HCT116 (cell line): ENCODE data around the gene CKLF. TPM values are rescaled to one million over a fixed set of nuclear protein-coding genes. Genes with fewer than 3 reads are reported as not detected.

Source experiments
- ATAC-seq: fragments of 200-7000 bp; cut with Tn5 transposase; 2 replicates; pipeline ENCODE4 v1.9.1; 2020; ENCODE audit warnings: mild to moderate bottlenecking, moderate library complexity
- BruUV-seq: library from RNA; stranded (reverse); fragments of 400-500 nt; replicated peaks from 2 replicates; lab custom pipeline; 2021; lab: Mats Ljungman, UMichigan
- CTCF ChIA-PET: fragments of 300-600 bp; sonication (Branson Sonifier 250); formaldehyde crosslinking; loops from one replicate; lab custom pipeline; 2021; ENCODE audit warnings: antibody characterized with exemption; lab: Charles Lee
- POLR2A ChIA-PET: fragments of 300-600, 350-600 bp; sonication (Branson Sonifier 250); formaldehyde crosslinking; loops from one replicate; lab custom pipeline; 2021; ENCODE audit warnings: antibody characterized with exemption; lab: Charles Lee
- RAD21 ChIA-PET, 2 experiments: fragments of 300-600 bp; sonication (Branson Sonifier 250); formaldehyde crosslinking; loops; one replicate each; lab custom pipeline; 2023; ENCODE audit warnings: low total read pairs in 2 of 2; ENCODE audit not compliant: uncharacterized antibody in 2 of 2, unreplicated experiment in 2 of 2, low non-redundant PET in 1 of 2; lab: Charles Lee
- DNase-seq: peaks from one replicate; pipeline ENCODE4 v3.0.0-alpha.2; 2010; ENCODE audit warnings: low read depth, low spot score
- H2AFZ ChIP-seq: fragments of 200-600 bp; shearing (Covaris generic), sonication (generic); 2 replicates; pipeline ENCODE4 v1.6.1; 2017; ENCODE audit warnings: low read depth, mixed run types, mixed read lengths, antibody characterized with exemption, low read length; ENCODE audit not compliant: poor library complexity, severe bottlenecking
- H3K27ac ChIP-seq: 2 replicates; pipeline ENCODE4 v1.5.1; 2012; ENCODE audit warnings: low read depth, low read length
- H3K27me3 ChIP-seq: fragments of 200-600 bp; sonication (generic); 2 replicates; pipeline ENCODE4 v1.6.1; 2016; ENCODE audit warnings: mixed run types, low read length, mixed read lengths; ENCODE audit not compliant: insufficient read depth
- H3K36me3 ChIP-seq, 2 experiments: fragments of 200-500 bp in 1 of 2; fragments of 200-600 bp in 1 of 2; sonication (Bioruptor generic) in 1 of 2; sonication (generic) in 1 of 2; 2 replicates each; pipeline versions ENCODE4 v1.5.1 to v1.6.1; 2014 to 2016; ENCODE audit warnings: low read length in 2 of 2, inconsistent platforms in 1 of 2, mixed read lengths in 1 of 2, mixed run types in 1 of 2; ENCODE audit not compliant: insufficient read depth in 2 of 2, control insufficient read depth in 1 of 2
- H3K4me1 ChIP-seq, 2 experiments: fragments of 200-600 bp in 1 of 2; sonication (generic) in 1 of 2; 2 replicates each; pipeline versions ENCODE4 v1.5.1 to v1.6.1; 2012 to 2017; ENCODE audit warnings: low read length in 2 of 2, inconsistent platforms in 1 of 2, mild to moderate bottlenecking in 1 of 2, mixed read lengths in 1 of 2, mixed run types in 1 of 2, moderate library complexity in 1 of 2; ENCODE audit not compliant: insufficient read depth in 2 of 2, control insufficient read depth in 1 of 2
- H3K4me2 ChIP-seq: fragments of 200-600 bp; sonication (generic); 2 replicates; pipeline ENCODE4 v1.6.1; 2017; ENCODE audit warnings: mixed run types, low read length, mixed read lengths
- H3K4me3 ChIP-seq, 2 experiments: fragments of 200-600 bp in 1 of 2; sonication (generic) in 1 of 2; replicated peaks in 1 of 2; 2 replicates each; pipeline ENCODE4 v1.5.1; 2011 to 2016; ENCODE audit warnings: low read length in 2 of 2, control low read depth in 1 of 2, low read depth in 1 of 2, mild to moderate bottlenecking in 1 of 2, mixed read lengths in 1 of 2, mixed run types in 1 of 2
- H3K79me2 ChIP-seq: fragments of 200-600 bp; sonication (generic); 2 replicates; pipeline ENCODE4 v1.6.1; 2017; ENCODE audit warnings: mild to moderate bottlenecking, mixed run types, low read length, moderate library complexity, mixed read lengths; ENCODE audit not compliant: insufficient read depth
- H3K9ac ChIP-seq: fragments of 200-600 bp; sonication (generic); 2 replicates; pipeline ENCODE4 v1.6.1; 2016; ENCODE audit warnings: low read length, mixed read lengths
- H3K9me2 ChIP-seq: fragments of 200-600 bp; sonication (generic), shearing (Covaris generic); 2 replicates; pipeline ENCODE4 v1.6.1; 2017; ENCODE audit warnings: mixed run types, mild to moderate bottlenecking, moderate library complexity; ENCODE audit not compliant: insufficient read depth
- H3K9me3 ChIP-seq, 2 experiments: fragments of 200-500 bp in 1 of 2; fragments of 200-600 bp in 1 of 2; sonication (Bioruptor generic) in 1 of 2; sonication (generic) in 1 of 2; 2 replicates each; pipeline ENCODE4 v1.6.1; 2014 to 2017; ENCODE audit warnings: low read length in 2 of 2, mixed read lengths in 2 of 2, inconsistent platforms in 1 of 2, low read depth in 1 of 2, mild to moderate bottlenecking in 1 of 2, mixed run types in 1 of 2, moderate library complexity in 1 of 2; ENCODE audit not compliant: control insufficient read depth in 1 of 2, insufficient read depth in 1 of 2
- H4K20me1 ChIP-seq: fragments of 200-600 bp; sonication (generic), shearing (Covaris generic); 2 replicates; pipeline ENCODE4 v1.6.1; 2017; ENCODE audit warnings: mixed run types, mild to moderate bottlenecking, moderate library complexity; ENCODE audit not compliant: insufficient read depth
- CBX3 ChIP-seq: IDR thresholded peaks from 2 replicates; pipeline ENCODE4 v1.6.1; 2012; ENCODE audit warnings: low read depth
- EGR1 ChIP-seq: IDR thresholded peaks from 2 replicates; pipeline ENCODE4 v1.6.1; 2012; ENCODE audit warnings: low read depth
- ELF1 ChIP-seq: IDR thresholded peaks from 2 replicates; pipeline ENCODE4 v1.6.1; 2012; ENCODE audit warnings: low read depth, borderline replicate concordance
- EZH2 ChIP-seq: fragments of 200-600 bp; sonication (generic); IDR thresholded peaks from 2 replicates; pipeline ENCODE4 v1.6.1; 2017; ENCODE audit warnings: antibody characterized with exemption, mixed run types
- EZH2phosphoT487 ChIP-seq: fragments of 200-600 bp; IDR thresholded peaks from 2 replicates; pipeline ENCODE4 v1.6.1; 2018; ENCODE audit warnings: antibody characterized with exemption, borderline replicate concordance
- FOSL1 ChIP-seq: IDR thresholded peaks from 2 replicates; pipeline ENCODE4 v1.6.1; 2012; ENCODE audit warnings: low read depth
- JUND ChIP-seq: IDR thresholded peaks from 2 replicates; pipeline ENCODE4 v1.6.1; 2012
- POLR2AphosphoS5 ChIP-seq: IDR thresholded peaks from 2 replicates; pipeline ENCODE4 v1.6.1; 2011; ENCODE audit warnings: mild to moderate bottlenecking, low read depth, low read length, moderate library complexity
- SIN3A ChIP-seq: IDR thresholded peaks from 2 replicates; pipeline ENCODE4 v1.6.1; 2012; ENCODE audit warnings: low read depth
- SRF ChIP-seq: IDR thresholded peaks from 2 replicates; pipeline ENCODE4 v1.6.1; 2012; ENCODE audit warnings: low read depth
- YY1 ChIP-seq: IDR thresholded peaks from 2 replicates; pipeline ENCODE4 v1.6.1; 2011; ENCODE audit warnings: low read length, low read depth, moderate library complexity, mild to moderate bottlenecking; ENCODE audit not compliant: insufficient replicate concordance; ENCODE audit errors: extremely low read depth
- ZNF274 ChIP-seq: fragments of 200-500 bp; sonication (Bioruptor generic); IDR thresholded peaks from 2 replicates; pipeline ENCODE4 v1.6.1; 2014; ENCODE audit warnings: mild to moderate bottlenecking, low read depth, low read length, inconsistent platforms
- intact Hi-C: fragments of 100-400 bp; cut with micrococcal nuclease; formaldehyde crosslinking; loops from 2 replicates; pipeline ENCODE4 v1.10.0; 2022
- total RNA-seq: library from RNA; stranded (reverse); gene quantifications from one replicate; pipeline ENCODE4 v1.2.1, GENCODE V29; 2021; ENCODE audit not compliant: unreplicated experiment
- TF ChIP-seq, protein P1 (sequence below): IDR thresholded peaks from 2 replicates; pipeline ENCODE4 v1.6.1; 2012; ENCODE audit warnings: low read depth
- TF ChIP-seq, protein P2 (sequence below): IDR thresholded peaks from 2 replicates; pipeline ENCODE4 v1.6.1; 2011; ENCODE audit warnings: mild to moderate bottlenecking, low read length, moderate library complexity; ENCODE audit not compliant: insufficient replicate concordance; ENCODE audit errors: extremely low read depth
- TF ChIP-seq, protein P3 (sequence below), 3 experiments: fragments of 200-600 bp in 1 of 3; sonication (generic) in 1 of 3; IDR thresholded peaks in 2 of 3; conservative IDR thresholded peaks in 1 of 3; 2 replicates each; pipeline ENCODE4 v1.5.1; 2012 to 2017; ENCODE audit warnings: low read depth in 2 of 3, low read length in 2 of 3, antibody characterized with exemption in 1 of 3, borderline replicate concordance in 1 of 3, control low read depth in 1 of 3, mild to moderate bottlenecking in 1 of 3, mixed read lengths in 1 of 3, mixed run types in 1 of 3, moderate library complexity in 1 of 3; ENCODE audit not compliant: insufficient read depth in 1 of 3
- TF ChIP-seq, protein P4 (sequence below): IDR thresholded peaks from 2 replicates; pipeline ENCODE4 v1.6.1; 2012

Gene CKLF
- total RNA-seq, 1 experiment from 2014 or later: 38.6 TPM

DNA sequence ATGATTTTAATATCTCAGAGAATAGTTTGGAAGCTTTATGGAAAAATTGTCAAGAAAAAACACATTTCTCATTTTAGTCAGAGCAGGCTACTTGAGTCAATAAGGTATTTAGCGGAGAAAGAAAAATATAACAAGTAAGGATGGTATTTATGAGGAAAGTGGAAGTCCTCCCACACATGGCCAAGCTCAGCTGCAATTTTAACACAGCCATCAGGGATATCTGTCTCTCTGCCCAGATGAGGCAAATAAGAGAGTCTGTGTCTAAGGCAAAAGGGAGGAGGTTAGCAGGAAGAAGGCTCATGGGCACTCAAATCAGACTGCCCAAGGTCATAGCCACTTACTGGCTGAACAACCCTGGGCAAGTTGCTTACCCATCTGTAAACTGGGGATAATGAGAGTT lies 21.7 kb downstream of the CKLF start:
- POLR2A ChIA-PET: no interaction called here
- Histone ChIP-seq H4K20me1 (no peaks in the 10 kb centered on the region), H3K4me2 (no peak overlapping the region), H3K36me3 (no peaks in the 10 kb centered on the region), H3K4me1 (peaks cover 0 to 13% of the 10 kb centered on the region in 2 experiments; a peak in 3 of 4 replicates), H3K27ac (no peak overlapping the region), H3K9me3 (no peaks in the 10 kb centered on the region), H3K9ac (no peak overlapping the region), H3K9me2 (no peaks in the 10 kb centered on the region), H2AFZ (no peak overlapping the region), H3K4me3 (no peak overlapping the region), H3K79me2 (no peaks in the 10 kb centered on the region), H3K27me3 (no peaks in the 10 kb centered on the region)
- no TSS peak for BruUV-seq
- CTCF ChIA-PET: interaction anchor here (0.7 kb wide), 1 partner anchor 322 kb away, joined by 3 read pairs; no protein-coding TSS in a partner anchor
- ATAC-seq: no peak
- intact Hi-C loops: no loop called here
- TF ChIP-seq, protein P1, sequence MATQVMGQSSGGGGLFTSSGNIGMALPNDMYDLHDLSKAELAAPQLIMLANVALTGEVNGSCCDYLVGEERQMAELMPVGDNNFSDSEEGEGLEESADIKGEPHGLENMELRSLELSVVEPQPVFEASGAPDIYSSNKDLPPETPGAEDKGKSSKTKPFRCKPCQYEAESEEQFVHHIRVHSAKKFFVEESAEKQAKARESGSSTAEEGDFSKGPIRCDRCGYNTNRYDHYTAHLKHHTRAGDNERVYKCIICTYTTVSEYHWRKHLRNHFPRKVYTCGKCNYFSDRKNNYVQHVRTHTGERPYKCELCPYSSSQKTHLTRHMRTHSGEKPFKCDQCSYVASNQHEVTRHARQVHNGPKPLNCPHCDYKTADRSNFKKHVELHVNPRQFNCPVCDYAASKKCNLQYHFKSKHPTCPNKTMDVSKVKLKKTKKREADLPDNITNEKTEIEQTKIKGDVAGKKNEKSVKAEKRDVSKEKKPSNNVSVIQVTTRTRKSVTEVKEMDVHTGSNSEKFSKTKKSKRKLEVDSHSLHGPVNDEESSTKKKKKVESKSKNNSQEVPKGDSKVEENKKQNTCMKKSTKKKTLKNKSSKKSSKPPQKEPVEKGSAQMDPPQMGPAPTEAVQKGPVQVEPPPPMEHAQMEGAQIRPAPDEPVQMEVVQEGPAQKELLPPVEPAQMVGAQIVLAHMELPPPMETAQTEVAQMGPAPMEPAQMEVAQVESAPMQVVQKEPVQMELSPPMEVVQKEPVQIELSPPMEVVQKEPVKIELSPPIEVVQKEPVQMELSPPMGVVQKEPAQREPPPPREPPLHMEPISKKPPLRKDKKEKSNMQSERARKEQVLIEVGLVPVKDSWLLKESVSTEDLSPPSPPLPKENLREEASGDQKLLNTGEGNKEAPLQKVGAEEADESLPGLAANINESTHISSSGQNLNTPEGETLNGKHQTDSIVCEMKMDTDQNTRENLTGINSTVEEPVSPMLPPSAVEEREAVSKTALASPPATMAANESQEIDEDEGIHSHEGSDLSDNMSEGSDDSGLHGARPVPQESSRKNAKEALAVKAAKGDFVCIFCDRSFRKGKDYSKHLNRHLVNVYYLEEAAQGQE: no peak
- TF ChIP-seq JUND (no peak), ELF1 (no peak), EZH2phosphoT487 (no peak), CBX3 (no peak), SRF (no peak), YY1 (no peak), EGR1 (no peak), SIN3A (no peak), POLR2AphosphoS5 (no peak), ZNF274 (no peak), EZH2 (no peak), FOSL1 (no peak)
- TF ChIP-seq, protein P2, sequence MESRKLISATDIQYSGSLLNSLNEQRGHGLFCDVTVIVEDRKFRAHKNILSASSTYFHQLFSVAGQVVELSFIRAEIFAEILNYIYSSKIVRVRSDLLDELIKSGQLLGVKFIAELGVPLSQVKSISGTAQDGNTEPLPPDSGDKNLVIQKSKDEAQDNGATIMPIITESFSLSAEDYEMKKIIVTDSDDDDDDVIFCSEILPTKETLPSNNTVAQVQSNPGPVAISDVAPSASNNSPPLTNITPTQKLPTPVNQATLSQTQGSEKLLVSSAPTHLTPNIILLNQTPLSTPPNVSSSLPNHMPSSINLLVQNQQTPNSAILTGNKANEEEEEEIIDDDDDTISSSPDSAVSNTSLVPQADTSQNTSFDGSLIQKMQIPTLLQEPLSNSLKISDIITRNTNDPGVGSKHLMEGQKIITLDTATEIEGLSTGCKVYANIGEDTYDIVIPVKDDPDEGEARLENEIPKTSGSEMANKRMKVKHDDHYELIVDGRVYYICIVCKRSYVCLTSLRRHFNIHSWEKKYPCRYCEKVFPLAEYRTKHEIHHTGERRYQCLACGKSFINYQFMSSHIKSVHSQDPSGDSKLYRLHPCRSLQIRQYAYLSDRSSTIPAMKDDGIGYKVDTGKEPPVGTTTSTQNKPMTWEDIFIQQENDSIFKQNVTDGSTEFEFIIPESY: no peak
- TF ChIP-seq, protein P3, sequence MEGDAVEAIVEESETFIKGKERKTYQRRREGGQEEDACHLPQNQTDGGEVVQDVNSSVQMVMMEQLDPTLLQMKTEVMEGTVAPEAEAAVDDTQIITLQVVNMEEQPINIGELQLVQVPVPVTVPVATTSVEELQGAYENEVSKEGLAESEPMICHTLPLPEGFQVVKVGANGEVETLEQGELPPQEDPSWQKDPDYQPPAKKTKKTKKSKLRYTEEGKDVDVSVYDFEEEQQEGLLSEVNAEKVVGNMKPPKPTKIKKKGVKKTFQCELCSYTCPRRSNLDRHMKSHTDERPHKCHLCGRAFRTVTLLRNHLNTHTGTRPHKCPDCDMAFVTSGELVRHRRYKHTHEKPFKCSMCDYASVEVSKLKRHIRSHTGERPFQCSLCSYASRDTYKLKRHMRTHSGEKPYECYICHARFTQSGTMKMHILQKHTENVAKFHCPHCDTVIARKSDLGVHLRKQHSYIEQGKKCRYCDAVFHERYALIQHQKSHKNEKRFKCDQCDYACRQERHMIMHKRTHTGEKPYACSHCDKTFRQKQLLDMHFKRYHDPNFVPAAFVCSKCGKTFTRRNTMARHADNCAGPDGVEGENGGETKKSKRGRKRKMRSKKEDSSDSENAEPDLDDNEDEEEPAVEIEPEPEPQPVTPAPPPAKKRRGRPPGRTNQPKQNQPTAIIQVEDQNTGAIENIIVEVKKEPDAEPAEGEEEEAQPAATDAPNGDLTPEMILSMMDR (IDR thresholded peaks at IDR 0.05 in 2 of 3, conservative IDR thresholded peaks at IDR 0.05 in 1 of 3; ENCODE audit: borderline replicate concordance in 1 of 3, insufficient read depth in 1 of 3, low read depth in 2 of 3, low read length in 2 of 3): no peak
- TF ChIP-seq, protein P4, sequence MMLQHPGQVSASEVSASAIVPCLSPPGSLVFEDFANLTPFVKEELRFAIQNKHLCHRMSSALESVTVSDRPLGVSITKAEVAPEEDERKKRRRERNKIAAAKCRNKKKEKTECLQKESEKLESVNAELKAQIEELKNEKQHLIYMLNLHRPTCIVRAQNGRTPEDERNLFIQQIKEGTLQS: no peak
- no peak for DNase-seq
- RAD21 ChIA-PET: no interaction called here
